GM21390 (cell line): ENCODE data around the gene AFDN.
"Not testable (repeated sequence)": the region's sequence is repeated elsewhere in the genome, so short reads cannot be mapped to it uniquely, and the experiment has no call there.

ENCODE experiments used
- ATAC-seq: cut with Tn5 transposase; IDR thresholded peaks from one replicate; pipeline ENCODE4 v1.9.1; 2021; ENCODE audit not compliant: unreplicated experiment

AFDN gene

GRCh38 chr6:167996424-167997199 lies 169.9 kb downstream of the AFDN start:
- ATAC-seq, result no peak

GRCh38 chr6:167997642-167998041 lies 170.9 kb downstream of the AFDN start, which contains the start of gene KIF25:
TSS of gene KIF25 (plus strand) at chr6:167997671. CDS start at chr6:168029586, 31,915 bp downstream.
- ATAC-seq, result no peak

DNA sequence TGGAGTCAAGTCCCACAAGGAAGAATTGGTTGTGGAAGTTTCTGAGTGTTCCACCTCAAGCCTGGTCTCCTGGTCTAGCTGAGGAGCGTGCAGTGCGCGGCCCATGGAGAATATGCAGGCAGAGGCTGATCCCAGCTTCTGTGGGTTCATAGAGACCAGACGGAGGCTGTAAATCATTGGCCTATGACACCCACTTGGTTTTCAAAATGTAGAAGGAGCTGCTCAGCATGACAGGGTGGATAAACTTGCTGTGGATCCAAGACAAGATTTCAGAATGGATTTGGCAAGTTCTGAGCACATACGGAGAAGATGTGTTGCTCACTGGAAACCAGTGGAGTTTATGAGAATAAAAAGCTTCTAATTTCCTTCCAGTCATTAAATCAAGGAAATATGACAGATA lies 171.5 kb downstream of the AFDN start:
- no peak for ATAC-seq

GRCh38 chr6:168000198-168001028 lies 173.7 kb downstream of the AFDN start:
- ATAC-seq, result no peak

GRCh38 chr6:168001029-168001332 lies 174.3 kb downstream of the AFDN start:
- no peak for ATAC-seq

DNA sequence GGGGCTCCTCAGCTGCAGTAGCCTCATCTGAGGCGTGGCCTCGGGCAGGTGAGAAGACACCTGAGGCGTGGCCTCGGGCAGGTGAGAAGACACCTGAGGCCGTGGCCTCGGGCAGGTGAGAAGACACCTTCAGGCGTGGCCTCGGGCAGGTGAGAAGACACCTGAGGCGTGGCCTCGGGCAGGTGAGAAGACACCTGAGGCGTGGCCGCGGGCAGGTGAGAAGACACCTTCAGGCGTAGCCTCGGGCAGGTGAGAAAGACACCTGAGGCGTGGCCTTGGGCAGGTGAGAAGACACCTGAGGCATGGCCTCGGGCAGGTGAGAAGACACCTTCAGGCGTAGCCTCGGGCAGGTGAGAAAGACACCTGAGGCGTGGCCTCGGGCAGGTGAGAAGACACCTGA lies 174.8 kb downstream of the AFDN start:
- ATAC-seq, result not testable (repeated sequence)

GRCh38 chr6:168002804-168003203 lies 176.1 kb downstream of the AFDN start:
- no peak for ATAC-seq

DNA sequence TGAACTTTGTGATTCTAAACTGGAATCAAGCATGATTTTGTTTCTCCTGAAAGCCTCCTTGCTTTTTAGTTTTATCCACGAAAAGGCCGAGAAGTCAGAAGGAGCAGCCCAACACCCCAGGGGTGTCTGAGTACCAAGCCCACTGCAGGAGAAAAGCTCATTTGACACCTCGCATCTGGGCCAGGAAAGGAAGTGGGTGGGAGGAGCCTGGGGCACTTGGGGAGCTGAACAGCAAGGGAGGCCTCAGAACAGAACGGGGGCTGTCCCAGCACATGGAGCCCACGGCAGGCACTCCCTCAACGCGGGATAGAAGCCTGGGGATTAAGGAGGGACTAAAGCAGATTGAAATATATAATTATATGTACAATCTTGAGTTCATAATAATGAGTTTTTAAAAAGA lies 177.3 kb downstream of the AFDN start:
- no peak for ATAC-seq

- ATAC-seq, result no peak
Observed at GRCh38 chr6:168004945-168005344, 178.2 kb downstream of the AFDN start.

- no peak for ATAC-seq
Observed at GRCh38 chr6:168005796-168006195, 179.1 kb downstream of the AFDN start.

- no peak for ATAC-seq
Observed at GRCh38 chr6:168007592-168008338, 181.1 kb downstream of the AFDN start.

GRCh38 chr6:168009331-168009730 lies 182.6 kb downstream of the AFDN start:
- no peak for ATAC-seq

DNA sequence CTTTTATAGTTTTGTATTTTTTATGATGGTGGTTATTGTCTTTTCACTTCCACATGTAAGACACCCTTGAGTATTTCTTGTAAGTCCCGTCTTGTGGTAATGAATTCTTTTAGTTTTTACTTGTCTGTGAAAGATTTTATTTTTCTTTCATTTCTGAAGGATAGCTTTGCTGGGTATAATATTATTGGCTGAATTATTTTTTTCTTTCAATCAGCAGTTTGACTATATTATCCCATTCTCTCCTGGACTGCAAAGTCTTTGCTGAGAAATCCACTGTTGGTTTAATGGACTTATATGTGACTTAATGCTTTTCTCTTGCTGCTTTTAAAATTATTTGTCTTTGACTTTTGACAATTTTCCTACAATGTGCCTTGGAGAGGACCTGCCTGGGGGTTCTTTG lies 184.6 kb downstream of the AFDN start:
- ATAC-seq, result no peak

- no peak for ATAC-seq
Observed at GRCh38 chr6:168012431-168013249, 185.9 kb downstream of the AFDN start.

DNA sequence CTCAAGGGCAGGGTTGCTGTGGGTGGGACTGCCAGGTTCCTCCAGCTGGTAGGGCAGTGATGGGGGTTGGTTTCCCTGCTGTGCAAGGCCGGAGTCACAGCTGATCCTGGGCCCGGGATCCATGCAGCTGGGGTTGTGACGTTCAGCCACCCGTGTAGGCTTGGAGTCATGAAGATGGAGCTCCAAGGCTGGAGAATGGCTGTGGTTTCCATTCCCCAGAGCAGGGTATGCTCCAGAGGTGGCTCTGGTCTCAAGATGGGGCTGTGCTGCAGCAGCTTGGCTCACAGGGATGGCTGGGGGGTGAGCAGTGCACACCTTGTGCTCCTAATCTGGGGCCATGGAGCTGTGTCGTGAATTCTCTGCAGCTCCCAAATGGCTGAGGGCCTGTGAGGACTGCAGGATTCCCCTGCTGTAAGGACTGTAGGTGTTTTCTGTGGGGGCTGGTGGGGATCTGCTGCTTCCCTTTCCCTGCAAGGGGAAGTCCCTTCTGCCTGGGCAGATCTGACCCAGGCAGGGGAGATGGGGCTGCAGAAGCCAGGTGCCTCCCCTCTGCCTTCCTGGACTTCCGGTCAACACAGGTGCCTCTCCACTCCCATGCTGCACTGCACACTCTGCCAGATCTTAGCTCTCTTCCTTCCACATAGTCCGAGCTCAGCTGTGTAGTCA lies 186.7 kb downstream of the AFDN start:
- no peak for ATAC-seq

- no peak for ATAC-seq
Observed at GRCh38 chr6:168014428-168014827, 187.7 kb downstream of the AFDN start.

DNA sequence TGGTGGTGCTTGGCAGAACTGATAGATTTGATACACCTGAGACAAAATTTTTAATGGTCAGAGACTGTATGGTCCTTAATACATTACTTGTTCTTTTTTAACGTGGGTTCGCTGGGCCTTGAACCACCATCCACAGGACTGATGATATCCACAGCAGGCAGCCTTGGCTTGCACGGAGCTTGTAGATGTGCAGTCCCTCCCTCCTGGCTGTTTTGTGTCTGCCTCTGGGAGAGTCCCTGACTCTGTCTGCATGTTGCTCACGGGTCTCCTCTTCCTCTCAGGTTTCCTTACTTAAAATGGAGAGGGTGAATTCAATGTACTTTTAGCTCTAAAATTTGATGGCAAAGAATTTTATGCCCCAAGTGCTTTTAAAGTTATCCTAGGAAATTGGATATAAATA lies 188.3 kb downstream of the AFDN start:
- ATAC-seq, result no peak

GRCh38 chr6:168015482-168016175 lies 188.9 kb downstream of the AFDN start:
- ATAC-seq, result no peak

- no peak for ATAC-seq
Observed at GRCh38 chr6:168016176-168016620, 189.5 kb downstream of the AFDN start.
